Activated T-cell treated with anti-CD3 and anti-CD28 coated beads for 48 hours (primary cell): ENCODE measurements around the gene ATXN1.
A peak's percentile ranks its signal among the peaks of the same experiment; 100 is the strongest.
"Not testable (repeated sequence)": the region's sequence is repeated elsewhere in the genome, so short reads cannot be mapped to it uniquely, and the experiment has no call there.

ENCODE experiments used
- DNase-seq: peaks from one replicate; pipeline ENCODE4 v3.0.0-alpha.2; 2020; ENCODE audit warnings: low read depth

Gene ATXN1

GRCh38 chr6:16409531-16410441 is 351.5 kb downstream of the ATXN1 start:
- DNase-seq = peak; percentile 47

GRCh38 chr6:16408766-16409165 is 352.5 kb downstream of the ATXN1 start:
- DNase-seq = no peak

- DNase-seq = no peak
These were observed 354.3 kb downstream of the ATXN1 start for GRCh38 chr6:16406966-16407365.

GRCh38 chr6:16406538-16406937 is 354.7 kb downstream of the ATXN1 start:
- not testable (repeated sequence) for DNase-seq

GRCh38 chr6:16405375-16405774 is 355.9 kb downstream of the ATXN1 start:
- no peak for DNase-seq

GRCh38 chr6:16404456-16404855 is 356.8 kb downstream of the ATXN1 start:
- DNase-seq = no peak

- DNase-seq = no peak
These were observed 357.4 kb downstream of the ATXN1 start for GRCh38 chr6:16403831-16404230.

GRCh38 chr6:16402581-16402900 is 358.7 kb downstream of the ATXN1 start:
- no peak for DNase-seq

GRCh38 chr6:16400248-16400760 is 361.0 kb downstream of the ATXN1 start:
- DNase-seq = no peak

- DNase-seq = no peak
These were observed 361.6 kb downstream of the ATXN1 start for GRCh38 chr6:16399695-16400094.

GRCh38 chr6:16399158-16399557 is 362.1 kb downstream of the ATXN1 start:
- DNase-seq = no peak

- DNase-seq = no peak
These were observed 362.7 kb downstream of the ATXN1 start for GRCh38 chr6:16398587-16398986.

GRCh38 chr6:16397623-16398022 is 363.6 kb downstream of the ATXN1 start:
- no peak for DNase-seq

GRCh38 chr6:16396497-16397319 is 364.6 kb downstream of the ATXN1 start:
- no peak for DNase-seq

GRCh38 chr6:16394632-16395031 is 366.6 kb downstream of the ATXN1 start:
- no peak for DNase-seq

GRCh38 chr6:16393326-16393725 is 367.9 kb downstream of the ATXN1 start:
- DNase-seq = no peak

- no peak for DNase-seq
These were observed 369.2 kb downstream of the ATXN1 start for GRCh38 chr6:16392010-16392409.

GRCh38 chr6:16391451-16391912 is 369.8 kb downstream of the ATXN1 start:
- no peak for DNase-seq

- not testable (repeated sequence) for DNase-seq
These were observed 370.3 kb downstream of the ATXN1 start for GRCh38 chr6:16390909-16391450.

GRCh38 chr6:16389642-16390041 is 371.6 kb downstream of the ATXN1 start:
- no peak for DNase-seq

- no peak for DNase-seq
These were observed 372.8 kb downstream of the ATXN1 start for GRCh38 chr6:16388488-16388887.

- no peak for DNase-seq
These were observed 375.2 kb downstream of the ATXN1 start for GRCh38 chr6:16386057-16386456.
